Activated CD8-positive, alpha-beta memory T cell treated with anti-CD3 and anti-CD28 coated beads, Interleukin-2, amount 50 U/mL, for 24 hours (primary cell): ENCODE data around the gene PHOSPHO1.

Experiments
- DNase-seq: peaks from one replicate; pipeline ENCODE4 v3.0.0-alpha.2; 2020; ENCODE audit errors: extremely low read depth

Gene PHOSPHO1

GRCh38 chr17:49218941-49219913 is 11.4 kb downstream of the PHOSPHO1 start:
- no peak for DNase-seq

- DNase-seq: no peak
Observed at GRCh38 chr17:49217651-49218413, 12.8 kb downstream of the PHOSPHO1 start.

GRCh38 chr17:49216953-49217650 is 13.5 kb downstream of the PHOSPHO1 start:
- no peak for DNase-seq

- DNase-seq: no peak
Observed at GRCh38 chr17:49216482-49216881, 14.1 kb downstream of the PHOSPHO1 start.

- no peak for DNase-seq
Observed at GRCh38 chr17:49214676-49215360, 15.8 kb downstream of the PHOSPHO1 start.

- no peak for DNase-seq
Observed at GRCh38 chr17:49213847-49214246, 16.7 kb downstream of the PHOSPHO1 start.

- DNase-seq: no peak
Observed at GRCh38 chr17:49213399-49213798, 17.2 kb downstream of the PHOSPHO1 start.

GRCh38 chr17:49210158-49211029 is 20.2 kb downstream of the PHOSPHO1 start, which contains the start of the genes ABI3 and GNGT2:
TSS of gene ABI3 (plus strand) at chr17:49210707. CDS start at chr17:49210725, 18 bp downstream.
TSS of gene GNGT2 (minus strand) at chr17:49210574. CDS start at chr17:49207422, 3,152 bp downstream.
- DNase-seq: no peak

- DNase-seq: no peak
Observed at GRCh38 chr17:49209061-49209571, 21.5 kb downstream of the PHOSPHO1 start.

GRCh38 chr17:49204516-49204915 is 26.1 kb downstream of the PHOSPHO1 start:
- DNase-seq: no peak

- no peak for DNase-seq
Observed at GRCh38 chr17:49203796-49204195, 26.8 kb downstream of the PHOSPHO1 start.

- no peak for DNase-seq
Observed at GRCh38 chr17:49201481-49201927, 29.1 kb downstream of the PHOSPHO1 start.

GRCh38 chr17:49200423-49201083 is 30.0 kb downstream of the PHOSPHO1 start:
- no peak for DNase-seq

GRCh38 chr17:49198211-49198610 is 32.4 kb downstream of the PHOSPHO1 start:
- DNase-seq: no peak

- no peak for DNase-seq
Observed at GRCh38 chr17:49197346-49197998, 33.1 kb downstream of the PHOSPHO1 start.

- DNase-seq: no peak
Observed at GRCh38 chr17:49196520-49196919, 34.1 kb downstream of the PHOSPHO1 start.

GRCh38 chr17:49195751-49196150 is 34.8 kb downstream of the PHOSPHO1 start:
- no peak for DNase-seq

- no peak for DNase-seq
Observed at GRCh38 chr17:49194297-49194607, 36.3 kb downstream of the PHOSPHO1 start.
